Left ventricle myocardium inferior (tissue), 1 donor: ENCODE data around the gene KRT31. TPM values are rescaled to one million over a fixed set of nuclear protein-coding genes. Genes with fewer than 3 reads are reported as not detected.

Experiments used
- DNase-seq: peaks from one replicate; pipeline ENCODE4 v3.0.0-alpha.2; 2020
- H3K27ac ChIP-seq: fragments of 200-600 bp; replicated peaks from 2 replicates; pipeline ENCODE4 v1.8.0; 2021
- H3K27me3 ChIP-seq: fragments of 200-600 bp; 2 replicates; pipeline ENCODE4 v1.8.0; 2021; ENCODE audit warnings: low read depth
- H3K36me3 ChIP-seq: fragments of 200-600 bp; 2 replicates; pipeline ENCODE4 v1.8.0; 2021
- H3K4me1 ChIP-seq: fragments of 200-600 bp; 2 replicates; pipeline ENCODE4 v1.8.0; 2021
- H3K4me3 ChIP-seq: fragments of 200-600 bp; 2 replicates; pipeline ENCODE4 v1.8.0; 2021; ENCODE audit warnings: mild to moderate bottlenecking, moderate library complexity
- H3K9me3 ChIP-seq: fragments of 200-600 bp; replicated peaks from 2 replicates; pipeline ENCODE4 v1.8.0; 2021
- CTCF ChIP-seq: fragments of 200-600 bp; IDR thresholded peaks from 2 replicates; pipeline ENCODE4 v1.8.0; 2021; ENCODE audit warnings: antibody characterized with exemption, mild to moderate bottlenecking, borderline replicate concordance
- intact Hi-C: fragments of 100-400 bp; cut with micrococcal nuclease; formaldehyde crosslinking; loops from one replicate; pipeline ENCODE4 v1.11.0; 2022
- long read RNA-seq: library from polyadenylated mRNA; unstranded; transcript quantifications from one replicate; pipeline ENCODE4 v2.0.0, GENCODE V29; 2021
- total RNA-seq: library from RNA; stranded (reverse); fragmentation: NEBNext Ultra II Directional; extraction: Animal tissue kit (Norgen Biotek cat#: 25700); gene quantifications from one replicate; pipeline ENCODE4 v1.2.1, GENCODE V29; 2021
- donor health status: DM: no; HTN: yes; CAD: no; lungs with severe emphysema.

Gene KRT31
- not detected for total RNA-seq
- long read RNA-seq, result 0 reads

DNA sequence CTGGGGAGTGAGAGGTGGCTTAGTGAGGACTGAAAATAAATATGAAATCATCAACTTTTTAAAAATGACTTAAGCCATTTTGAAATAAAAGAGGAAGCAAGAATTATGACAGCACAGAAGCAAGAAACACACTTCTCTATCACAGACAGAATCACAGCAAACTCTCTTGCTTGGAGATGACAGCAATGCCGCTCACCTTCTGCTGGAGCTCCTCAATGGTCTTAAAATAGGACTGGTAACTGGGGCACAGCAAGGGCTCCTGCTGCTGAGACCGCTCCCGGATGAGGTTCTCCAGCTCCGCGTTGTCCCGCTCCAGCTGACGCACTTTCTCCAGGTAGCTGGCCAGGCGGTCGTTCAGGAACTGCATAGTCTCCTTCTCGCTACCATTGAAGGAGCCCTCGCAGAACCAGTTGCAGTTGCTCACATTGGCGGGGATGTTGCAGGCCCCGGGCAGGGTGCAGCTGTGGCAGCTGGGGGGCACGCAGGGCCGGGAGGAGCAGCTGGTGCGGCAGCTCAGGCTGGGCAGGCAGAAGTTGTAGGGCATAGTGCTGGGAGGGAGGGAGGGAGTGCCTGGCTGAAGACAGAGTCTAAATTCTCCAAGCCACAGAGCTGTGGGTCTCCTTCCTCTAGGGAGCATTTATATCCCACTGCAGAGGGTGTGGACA, at the start of gene KRT31:
Gene KRT31 (minus strand): TSS at position 613 of the 665 bp plus-strand sequence. CDS start 69 bp downstream, at position 544.
- TF ChIP-seq CTCF, result no peak
- no peak for DNase-seq
- peaks cover 4% of the 10 kb centered on the region for H3K4me1 ChIP-seq
- intact Hi-C loops, result no loop called here
- H3K27ac ChIP-seq, result no peak within 1 kb of the TSS
- H3K9me3 ChIP-seq, result no peaks in the 10 kb centered on the region
- no peaks in the 10 kb centered on the region for H3K36me3 ChIP-seq
- no peak within 1 kb of the TSS for H3K4me3 ChIP-seq
- H3K27me3 ChIP-seq, result peaks cover 76% of the 10 kb centered on the region

DNA sequence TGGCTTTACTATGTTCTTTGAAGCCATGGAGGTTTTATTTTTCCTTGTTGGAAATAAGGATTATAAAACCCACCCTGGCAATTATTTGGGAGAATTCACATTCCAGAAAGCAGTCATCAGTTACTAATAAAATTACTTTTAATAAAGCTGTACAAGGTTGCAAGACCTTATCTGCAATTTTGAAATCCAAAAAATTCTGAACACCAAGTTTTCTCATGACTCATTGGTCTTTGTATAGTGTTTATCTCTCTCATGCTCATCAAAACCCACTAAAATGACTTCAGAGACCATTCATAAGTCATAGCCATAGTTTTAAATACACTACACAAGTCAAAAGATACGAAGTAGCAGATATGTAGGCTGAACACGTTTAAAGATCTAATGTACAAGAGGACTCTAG, 49.4 kb upstream of the KRT31 start:
- no peak for TF ChIP-seq CTCF
- Histone ChIP-seq H3K4me3 (no peak overlapping the region), H3K27me3 (peaks cover 97% of the 10 kb centered on the region), H3K36me3 (no peaks in the 10 kb centered on the region), H3K4me1 (no peaks in the 10 kb centered on the region), H3K9me3 (peaks cover 22% of the 10 kb centered on the region), H3K27ac (no peak overlapping the region)
- intact Hi-C loops, result no loop called here
- no peak for DNase-seq

DNA sequence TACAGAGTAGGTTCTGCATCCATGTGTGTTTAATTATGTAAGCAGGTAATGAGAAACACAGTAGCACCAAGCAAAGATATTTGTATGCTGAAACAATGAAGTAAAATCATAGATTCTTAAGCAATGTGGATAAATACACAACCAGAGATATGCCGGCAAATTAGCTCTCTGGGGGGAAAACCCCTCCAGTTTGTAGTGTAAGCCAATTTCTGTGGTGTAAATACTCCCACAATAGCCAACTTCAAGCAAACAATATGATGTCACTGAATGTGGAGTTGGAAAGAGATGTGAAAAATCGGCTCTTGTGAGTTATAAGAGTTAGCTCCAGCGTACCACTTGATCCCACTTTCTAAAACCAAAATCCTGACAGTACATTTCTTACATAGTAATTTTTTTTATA, 47.2 kb upstream of the KRT31 start:
- Histone ChIP-seq H3K4me3 (no peak overlapping the region), H3K9me3 (peaks cover 7% of the 10 kb centered on the region), H3K27me3 (peaks cover 100% of the 10 kb centered on the region), H3K4me1 (no peaks in the 10 kb centered on the region), H3K36me3 (no peaks in the 10 kb centered on the region), H3K27ac (no peak overlapping the region)
- intact Hi-C loops, result no loop called here
- no peak for TF ChIP-seq CTCF
- DNase-seq, result no peak

DNA sequence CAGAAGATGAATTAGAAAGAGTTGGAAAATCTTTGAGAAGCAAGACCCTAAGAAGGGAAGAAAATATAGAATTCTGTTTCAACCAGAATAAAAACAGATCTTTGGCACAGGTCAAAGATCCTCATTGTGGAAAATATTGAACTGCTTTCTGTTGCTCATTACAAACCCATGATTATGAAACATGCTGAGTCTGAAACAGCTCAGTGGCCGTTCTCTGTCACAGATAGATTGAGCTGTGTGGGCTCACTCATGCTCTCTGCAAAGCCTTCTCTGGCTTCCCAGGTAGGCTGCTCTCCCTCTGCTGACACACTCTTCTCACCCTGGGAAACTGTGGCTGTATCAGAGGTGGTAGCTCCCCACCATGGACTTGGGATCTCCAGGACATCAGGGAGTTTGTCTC, 46.8 kb upstream of the KRT31 start:
- H3K4me1 ChIP-seq, result no peaks in the 10 kb centered on the region
- H3K4me3 ChIP-seq, result no peak overlapping the region
- no peak for TF ChIP-seq CTCF
- H3K27ac ChIP-seq, result no peak overlapping the region
- peaks cover 7% of the 10 kb centered on the region for H3K9me3 ChIP-seq
- H3K36me3 ChIP-seq, result no peaks in the 10 kb centered on the region
- peaks cover 100% of the 10 kb centered on the region for H3K27me3 ChIP-seq
- no peak for DNase-seq
- intact Hi-C loops, result no loop called here

DNA sequence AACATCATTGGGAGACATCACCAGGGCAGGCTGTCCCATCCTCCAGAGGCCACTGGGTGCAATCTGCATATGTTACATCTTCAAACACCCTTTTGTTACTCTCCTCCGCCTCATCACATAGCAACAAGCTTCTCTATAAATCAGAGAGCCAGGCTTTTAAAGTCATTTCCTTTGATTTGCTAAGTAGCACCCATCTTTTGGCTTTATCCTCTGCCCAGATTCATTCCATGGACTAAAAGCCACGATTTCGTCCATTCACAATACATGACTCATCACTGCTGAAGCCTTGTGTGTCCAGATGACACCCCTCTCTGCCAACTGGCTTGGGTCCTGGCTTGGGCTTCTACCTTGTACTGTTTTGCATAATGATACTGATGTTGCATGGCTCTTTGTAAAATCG, 45.3 kb upstream of the KRT31 start:
- intact Hi-C loops, result no loop called here
- no peak for TF ChIP-seq CTCF
- no peak overlapping the region for H3K27ac ChIP-seq

More for the DNA sequence above, 45.3 kb upstream of the KRT31 start:
- H3K27me3 ChIP-seq, result peaks cover 99% of the 10 kb centered on the region
- no peaks in the 10 kb centered on the region for H3K36me3 ChIP-seq
- DNase-seq, result no peak
- peaks cover 7% of the 10 kb centered on the region for H3K9me3 ChIP-seq
- no peaks in the 10 kb centered on the region for H3K4me1 ChIP-seq
- no peak overlapping the region for H3K4me3 ChIP-seq
